Astrocyte of the spinal cord (primary cell): ENCODE data around the gene COL4A5.

Source experiments
- DNase-seq: peaks from one replicate; pipeline ENCODE4 v3.0.0; 2011; ENCODE audit warnings: low read depth, low spot score
- H3K4me3 ChIP-seq: 2 replicates; pipeline ENCODE4 v1.5.1; 2011; ENCODE audit warnings: low read depth, mild to moderate bottlenecking, low read length, moderate library complexity
- in situ Hi-C: cut with HindIII; loops from 2 replicates; pipeline ENCODE4 v1.10.0; 2017; ENCODE audit warnings: low sequenced_read_pairs
- TF ChIP-seq, protein P1 (sequence below): IDR thresholded peaks from 2 replicates; pipeline ENCODE4 v1.5.1; 2012; ENCODE audit warnings: low read depth, mild to moderate bottlenecking, low read length, inconsistent platforms

COL4A5 gene

GRCh38 chrX:108485960-108486359 is 46.3 kb downstream of the COL4A5 start:
- TF ChIP-seq, protein P1, sequence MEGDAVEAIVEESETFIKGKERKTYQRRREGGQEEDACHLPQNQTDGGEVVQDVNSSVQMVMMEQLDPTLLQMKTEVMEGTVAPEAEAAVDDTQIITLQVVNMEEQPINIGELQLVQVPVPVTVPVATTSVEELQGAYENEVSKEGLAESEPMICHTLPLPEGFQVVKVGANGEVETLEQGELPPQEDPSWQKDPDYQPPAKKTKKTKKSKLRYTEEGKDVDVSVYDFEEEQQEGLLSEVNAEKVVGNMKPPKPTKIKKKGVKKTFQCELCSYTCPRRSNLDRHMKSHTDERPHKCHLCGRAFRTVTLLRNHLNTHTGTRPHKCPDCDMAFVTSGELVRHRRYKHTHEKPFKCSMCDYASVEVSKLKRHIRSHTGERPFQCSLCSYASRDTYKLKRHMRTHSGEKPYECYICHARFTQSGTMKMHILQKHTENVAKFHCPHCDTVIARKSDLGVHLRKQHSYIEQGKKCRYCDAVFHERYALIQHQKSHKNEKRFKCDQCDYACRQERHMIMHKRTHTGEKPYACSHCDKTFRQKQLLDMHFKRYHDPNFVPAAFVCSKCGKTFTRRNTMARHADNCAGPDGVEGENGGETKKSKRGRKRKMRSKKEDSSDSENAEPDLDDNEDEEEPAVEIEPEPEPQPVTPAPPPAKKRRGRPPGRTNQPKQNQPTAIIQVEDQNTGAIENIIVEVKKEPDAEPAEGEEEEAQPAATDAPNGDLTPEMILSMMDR: no peak
- no peak overlapping the region for H3K4me3 ChIP-seq
- in situ Hi-C loops: no loop called here
- no peak for DNase-seq

DNA sequence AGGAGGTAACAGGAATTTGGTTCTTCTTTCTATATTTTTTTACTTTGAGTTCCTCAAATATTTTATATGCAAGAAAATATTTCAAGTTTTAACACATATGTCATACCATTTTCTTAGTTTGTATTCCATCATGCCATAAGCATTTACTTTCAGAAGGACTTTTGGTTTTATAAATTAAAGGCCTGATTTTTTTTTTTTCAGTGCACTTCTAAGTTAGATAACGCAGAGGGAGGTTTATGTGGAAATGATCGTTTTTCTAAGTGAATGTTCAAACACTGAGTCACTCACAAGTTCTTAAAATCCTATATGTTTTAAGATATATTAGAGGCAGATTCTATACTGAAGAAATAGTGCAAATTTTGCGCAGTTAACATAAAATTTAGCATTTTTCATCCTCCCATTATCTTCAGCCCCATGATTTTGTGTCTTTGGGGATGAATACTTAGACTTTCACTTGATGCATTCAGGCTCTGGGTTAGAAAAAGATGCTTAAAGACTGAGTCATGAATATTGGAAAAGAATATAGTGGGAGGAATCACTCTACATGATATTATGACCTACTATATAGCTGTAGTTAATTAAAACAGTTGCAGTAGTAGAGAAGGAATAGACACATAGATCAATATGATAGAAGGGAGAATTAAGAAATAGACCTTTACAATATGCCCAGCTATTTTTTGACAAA is 54.9 kb downstream of the COL4A5 start:
- in situ Hi-C loops: no loop called here
- H3K4me3 ChIP-seq: no peak overlapping the region
- TF ChIP-seq, protein P1: no peak
- peak; percentile 45 for DNase-seq

GRCh38 chrX:108511721-108512120 is 72.1 kb downstream of the COL4A5 start:
- in situ Hi-C loops: no loop called here
- no peak overlapping the region for H3K4me3 ChIP-seq
- DNase-seq: peak; percentile 43
- TF ChIP-seq, protein P1: no peak

DNA sequence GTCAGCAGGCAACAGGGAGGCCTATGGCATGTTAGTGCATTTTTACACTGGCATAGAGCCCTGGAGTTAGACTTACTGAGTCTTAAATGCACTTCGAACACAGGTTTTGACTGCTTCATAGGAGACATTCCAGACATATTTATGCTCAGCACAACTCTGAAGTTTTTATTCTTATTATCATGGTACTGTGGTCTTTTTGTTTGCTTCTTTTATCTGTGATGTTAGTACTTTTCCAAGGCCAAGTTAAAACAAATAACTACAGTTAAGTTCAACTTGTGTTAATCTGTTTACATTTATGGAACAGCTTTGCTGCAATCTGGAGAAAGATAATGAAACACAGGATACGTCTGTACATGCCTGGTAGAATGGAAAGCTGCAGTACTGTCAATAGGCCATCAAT is 76.5 kb downstream of the COL4A5 start:
- TF ChIP-seq, protein P1: no peak
- peak; percentile 66 for DNase-seq
- in situ Hi-C loops: no loop called here
- no peak overlapping the region for H3K4me3 ChIP-seq

- in situ Hi-C loops: no loop called here
- TF ChIP-seq, protein P1: no peak
- no peak overlapping the region for H3K4me3 ChIP-seq
- DNase-seq: no peak
These were observed 88.1 kb downstream of the COL4A5 start for GRCh38 chrX:108527724-108528123.

DNA sequence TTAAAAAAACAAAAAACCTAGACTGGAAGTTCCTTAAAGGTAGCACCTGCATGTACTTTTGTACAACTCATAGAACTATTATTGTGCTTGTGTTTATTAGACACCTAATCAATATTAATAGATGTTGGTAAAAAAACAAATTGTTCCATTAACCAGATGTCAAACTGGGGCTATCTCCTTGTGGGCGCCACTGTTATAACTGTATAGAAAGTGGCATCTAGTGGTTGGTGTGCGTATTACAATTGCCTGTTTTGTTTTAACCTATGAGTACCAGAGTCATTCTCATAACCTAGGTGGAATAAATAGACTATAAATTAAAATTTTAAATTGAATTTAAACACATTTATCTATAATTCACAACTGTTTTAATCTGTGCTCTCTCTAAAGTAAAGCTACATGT is 97.4 kb downstream of the COL4A5 start:
- peak; percentile 45 for DNase-seq

More for the DNA sequence above, 97.4 kb downstream of the COL4A5 start:
- H3K4me3 ChIP-seq: no peak overlapping the region
- TF ChIP-seq, protein P1: peak; percentile 65
- in situ Hi-C loops: no loop called here
